Limb (tissue), 2 donors: ENCODE measurements around the gene HCN2.

ENCODE experiments used
- DNase-seq, 2 donors: peaks; one replicate each; pipeline ENCODE4 v3.0.0-alpha.2; 2016; ENCODE audit errors: extremely low spot score in 2 of 2

The HCN2 gene

DNA sequence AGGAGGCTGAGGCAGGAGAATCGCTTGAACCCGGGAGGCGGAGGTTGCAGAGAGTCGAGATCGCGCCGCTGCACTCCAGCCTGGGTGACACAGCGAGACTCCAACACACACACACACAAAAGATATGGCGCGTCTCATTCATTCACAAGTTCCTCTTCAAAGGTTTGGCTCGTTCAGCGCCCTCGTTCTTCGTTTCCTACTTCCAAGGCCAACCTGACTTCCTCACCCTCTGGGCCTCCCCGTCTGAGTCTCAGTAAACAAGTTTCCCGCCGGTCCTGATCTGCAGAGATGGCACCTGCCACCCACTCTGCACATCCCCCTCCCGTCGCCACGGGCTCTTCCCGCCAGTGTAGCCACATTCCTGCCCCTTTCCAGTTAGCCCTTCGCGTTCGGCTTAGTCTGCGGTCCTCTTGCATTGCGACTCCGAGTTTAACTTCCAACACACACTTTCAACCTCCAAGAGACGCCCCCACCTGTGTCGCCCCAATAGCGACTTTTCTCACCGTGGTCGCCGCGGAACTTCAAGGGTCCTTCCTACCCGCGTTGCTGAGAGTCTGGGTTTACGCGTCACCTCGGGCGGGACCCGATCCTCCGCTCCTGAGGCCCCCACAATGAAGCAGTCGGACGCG is 18.6 kb upstream of the HCN2 start:
- peak in 1 of 2 donors; percentile 68 for DNase-seq

GRCh38 chr19:571566-571974 is 18.1 kb upstream of the HCN2 start:
- DNase-seq, result no peak

DNA sequence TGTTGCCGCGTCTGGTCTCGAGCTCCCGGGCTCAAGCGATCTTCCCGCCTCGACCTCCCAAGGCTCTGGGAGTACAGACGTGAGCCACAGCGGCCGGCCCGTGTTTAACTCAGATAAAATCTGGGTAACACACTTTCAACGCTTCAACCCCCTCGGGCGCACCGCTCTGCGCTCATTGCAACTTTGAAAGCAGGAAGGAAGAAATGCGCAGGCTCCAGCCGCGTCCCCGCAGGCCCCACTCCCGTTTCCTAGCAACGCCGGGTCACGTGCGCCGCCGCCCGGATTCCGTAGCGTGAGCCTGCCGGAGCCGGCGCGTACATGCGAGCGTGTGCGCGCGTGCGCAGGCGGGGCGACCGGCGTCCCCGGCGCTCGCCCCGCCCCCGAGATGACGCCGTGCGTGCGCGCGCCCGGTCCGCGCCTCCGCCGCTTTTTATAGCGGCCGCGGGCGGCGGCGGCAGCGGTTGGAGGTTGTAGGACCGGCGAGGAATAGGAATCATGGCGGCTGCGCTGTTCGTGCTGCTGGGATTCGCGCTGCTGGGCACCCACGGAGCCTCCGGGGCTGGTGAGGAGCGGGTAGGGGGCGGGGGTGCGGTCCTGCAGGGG is 17.4 kb upstream of the HCN2 start, which contains the start of gene BSG:
Gene BSG, plus strand, starts transcription at position 457 of the 603 bp plus-strand sequence. Its CDS starts 39 bp downstream, at position 496.
- peak; percentile 99 for DNase-seq

- peak in 1 of 2 donors; percentile 71 for DNase-seq
Observed at GRCh38 chr19:572743-573518, 16.8 kb upstream of the HCN2 start.

DNA sequence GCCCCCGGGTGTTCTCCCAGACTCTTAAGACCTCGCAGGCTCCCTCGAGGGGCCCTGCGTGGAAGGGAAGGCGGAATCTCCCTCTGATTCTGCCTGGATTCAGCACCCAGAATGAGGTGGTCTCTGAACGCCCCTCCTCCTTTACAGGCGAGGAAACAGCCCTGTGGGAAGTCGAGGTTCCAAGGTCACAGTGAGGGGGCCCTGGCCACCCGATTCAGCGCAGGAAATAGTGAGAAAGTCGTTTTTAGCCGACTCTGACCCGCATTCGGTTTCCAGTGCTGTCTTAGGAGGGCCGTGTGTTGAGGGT is 16.2 kb upstream of the HCN2 start:
- DNase-seq, result no peak

DNA sequence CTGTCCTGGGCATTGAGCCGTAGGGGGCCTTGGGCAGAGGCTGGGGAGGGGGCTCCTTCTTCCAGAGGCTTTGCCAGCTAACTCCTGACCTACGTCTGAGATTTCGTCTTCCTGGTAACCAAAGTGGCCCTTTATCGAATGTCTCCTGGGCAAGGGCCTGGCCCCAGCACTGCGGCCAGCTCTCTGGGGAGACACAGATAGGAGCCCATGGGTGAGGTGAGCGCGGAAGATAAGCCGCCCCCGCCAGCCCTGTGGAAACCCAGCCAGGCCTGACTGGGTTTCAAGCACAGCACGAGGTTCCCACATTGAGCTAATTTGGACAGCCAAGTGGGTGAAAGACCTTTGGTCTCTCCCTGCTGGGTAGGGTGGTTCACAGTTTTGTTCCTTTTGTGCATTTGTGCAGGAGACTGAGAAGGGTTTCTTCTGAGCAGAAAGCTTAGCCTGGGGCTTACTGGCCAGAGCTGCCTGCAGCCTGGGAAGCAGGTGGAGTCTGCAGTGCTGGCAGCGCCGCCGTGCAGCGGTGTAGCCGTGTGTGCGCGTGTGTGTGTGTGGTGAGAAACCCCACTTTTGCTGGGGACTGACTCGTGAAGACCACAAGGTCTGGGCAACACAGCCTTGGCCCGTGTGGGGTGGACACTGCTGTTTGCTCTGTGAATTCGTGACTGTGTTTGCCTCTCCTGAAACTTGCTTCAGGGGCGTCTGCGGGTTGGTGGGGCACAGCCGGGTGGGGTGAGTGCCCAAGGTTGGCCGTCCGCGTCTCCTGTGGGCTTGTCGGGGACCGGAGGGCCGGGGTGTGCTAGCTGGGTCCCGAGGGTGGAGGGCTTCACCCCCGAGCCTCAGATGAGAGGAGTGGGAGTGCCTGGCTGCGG is 14.8 kb upstream of the HCN2 start:
- no peak for DNase-seq

DNA sequence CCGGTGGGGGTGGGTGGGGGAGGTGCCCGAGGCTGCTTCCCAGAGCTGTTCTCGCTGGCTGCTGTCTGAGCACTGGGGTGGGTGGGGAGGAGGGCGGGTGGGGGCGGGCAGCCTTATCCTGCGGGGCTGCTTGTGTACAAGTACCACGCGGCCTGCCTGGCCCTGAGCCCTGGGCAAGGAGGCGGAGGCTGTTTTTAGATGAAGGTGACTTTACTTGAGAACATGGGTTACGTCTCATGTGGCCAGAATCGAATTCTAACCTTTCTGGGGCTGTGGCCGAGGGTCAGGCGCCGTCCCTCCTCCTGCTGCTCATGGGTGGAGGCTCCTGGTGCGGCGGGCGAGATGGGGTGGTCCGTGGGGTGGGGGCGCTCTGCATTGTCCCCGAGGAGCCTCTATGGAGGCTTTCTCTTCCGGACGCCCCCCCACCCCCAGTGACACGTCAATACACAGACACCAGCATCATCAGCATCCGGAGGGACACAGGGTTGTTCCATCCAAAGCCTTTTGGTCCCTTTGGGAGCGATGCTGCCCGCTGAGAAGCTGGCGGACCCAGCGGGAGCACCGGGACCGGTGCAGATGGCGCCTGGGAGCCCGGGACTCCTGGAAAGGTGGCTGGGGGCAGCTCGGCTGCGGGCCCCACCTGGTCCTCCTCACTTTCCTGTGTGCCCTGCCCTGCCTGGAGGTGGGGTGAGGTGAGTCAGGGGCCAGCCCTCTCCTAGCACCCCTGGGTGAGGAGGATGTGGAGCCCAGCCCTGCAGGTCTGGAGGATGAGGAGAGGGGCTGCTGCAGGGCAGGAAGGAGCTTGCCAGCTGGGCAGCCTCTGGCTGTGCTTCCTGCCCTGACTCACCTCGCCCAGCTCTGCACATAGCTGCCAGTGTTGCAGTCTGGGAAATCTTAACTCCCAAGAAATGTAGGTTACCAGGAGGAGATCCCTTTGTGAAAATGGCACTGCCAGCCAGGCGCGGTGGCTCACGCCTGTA is 13.9 kb upstream of the HCN2 start:
- DNase-seq, result no peak

GRCh38 chr19:576768-577438 is 12.8 kb upstream of the HCN2 start:
- DNase-seq, result no peak

GRCh38 chr19:577439-578392 is 12.0 kb upstream of the HCN2 start:
- DNase-seq, result no peak

DNA sequence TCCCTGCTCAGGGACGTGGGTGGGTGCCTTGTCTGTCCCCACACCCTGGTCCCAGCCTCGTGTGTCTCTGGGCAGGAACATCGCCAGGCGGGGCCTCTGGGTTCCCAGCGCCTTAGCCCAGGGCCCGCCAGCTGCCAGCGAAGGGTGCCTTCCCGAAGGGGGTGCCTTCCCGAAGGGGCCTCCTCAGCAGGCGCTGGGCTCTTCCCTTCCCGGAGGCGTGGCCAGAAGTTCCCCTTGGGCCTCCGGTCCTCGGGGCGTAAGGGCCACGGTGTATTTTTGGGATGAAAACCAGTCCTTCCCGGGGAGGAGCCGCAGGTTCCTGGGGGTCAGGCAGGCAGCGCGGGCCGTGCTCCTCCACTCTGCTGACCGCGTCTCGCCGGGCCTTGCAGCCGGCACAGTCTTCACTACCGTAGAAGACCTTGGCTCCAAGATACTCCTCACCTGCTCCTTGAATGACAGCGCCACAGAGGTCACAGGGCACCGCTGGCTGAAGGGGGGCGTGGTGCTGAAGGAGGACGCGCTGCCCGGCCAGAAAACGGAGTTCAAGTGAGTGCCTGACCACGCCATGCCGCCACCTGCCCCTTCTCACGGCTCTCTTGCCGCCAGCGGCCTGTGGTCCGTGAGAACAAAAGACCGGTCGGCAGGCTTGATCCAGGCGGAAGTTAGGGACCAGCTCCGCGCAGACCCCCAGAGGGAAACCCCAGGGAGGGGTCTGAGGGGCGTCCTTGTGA is 10.4 kb upstream of the HCN2 start:
- DNase-seq, result no peak

DNA sequence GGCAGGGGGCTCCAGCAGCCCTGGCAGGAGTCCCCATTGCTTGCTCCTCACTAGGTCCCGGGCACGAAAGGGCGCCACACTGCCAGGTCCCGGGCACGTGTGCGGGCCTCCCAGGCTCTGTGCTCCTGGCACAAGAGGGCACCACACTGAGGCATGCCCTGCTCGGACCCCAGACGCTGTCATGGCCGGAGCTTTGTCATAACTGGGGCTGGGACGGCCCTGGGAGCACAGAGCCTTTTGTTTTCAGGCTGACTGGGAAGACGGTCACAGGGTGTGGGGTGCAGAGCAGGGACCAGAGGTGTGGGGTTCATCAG is 9.9 kb upstream of the HCN2 start:
- DNase-seq, result no peak

- DNase-seq, result no peak
Observed at GRCh38 chr19:580274-580835, 9.3 kb upstream of the HCN2 start.

DNA sequence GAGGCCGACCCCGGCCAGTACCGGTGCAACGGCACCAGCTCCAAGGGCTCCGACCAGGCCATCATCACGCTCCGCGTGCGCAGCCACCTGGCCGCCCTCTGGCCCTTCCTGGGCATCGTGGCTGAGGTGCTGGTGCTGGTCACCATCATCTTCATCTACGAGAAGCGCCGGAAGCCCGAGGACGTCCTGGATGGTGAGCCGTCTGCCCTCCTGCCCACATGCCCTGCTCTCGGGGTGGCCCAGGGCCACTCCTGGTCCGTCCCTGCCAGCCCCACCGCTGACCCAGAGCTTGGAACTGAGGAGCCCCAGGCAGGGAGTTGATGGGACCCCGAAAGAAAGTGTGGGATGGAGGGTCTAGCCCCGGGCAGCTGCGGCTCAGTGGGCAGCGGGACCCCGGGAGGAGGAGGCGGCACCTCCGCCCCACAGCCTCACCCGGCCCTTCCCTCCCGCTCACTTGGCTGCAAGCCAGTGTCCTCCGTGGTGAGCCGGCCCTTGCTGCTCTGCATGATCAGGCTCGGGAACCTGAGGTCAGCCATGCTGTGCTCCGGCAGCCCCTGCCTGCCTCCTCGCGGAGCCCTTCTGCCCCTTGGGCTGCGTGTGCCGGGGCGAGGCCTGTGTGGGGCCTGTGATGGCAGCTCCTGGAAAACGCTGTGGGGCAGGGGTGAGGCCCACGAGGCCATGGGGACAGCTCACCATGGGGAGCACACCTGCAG is 8.1 kb upstream of the HCN2 start:
- DNase-seq, result peak in 1 of 2 donors; percentile 26

DNA sequence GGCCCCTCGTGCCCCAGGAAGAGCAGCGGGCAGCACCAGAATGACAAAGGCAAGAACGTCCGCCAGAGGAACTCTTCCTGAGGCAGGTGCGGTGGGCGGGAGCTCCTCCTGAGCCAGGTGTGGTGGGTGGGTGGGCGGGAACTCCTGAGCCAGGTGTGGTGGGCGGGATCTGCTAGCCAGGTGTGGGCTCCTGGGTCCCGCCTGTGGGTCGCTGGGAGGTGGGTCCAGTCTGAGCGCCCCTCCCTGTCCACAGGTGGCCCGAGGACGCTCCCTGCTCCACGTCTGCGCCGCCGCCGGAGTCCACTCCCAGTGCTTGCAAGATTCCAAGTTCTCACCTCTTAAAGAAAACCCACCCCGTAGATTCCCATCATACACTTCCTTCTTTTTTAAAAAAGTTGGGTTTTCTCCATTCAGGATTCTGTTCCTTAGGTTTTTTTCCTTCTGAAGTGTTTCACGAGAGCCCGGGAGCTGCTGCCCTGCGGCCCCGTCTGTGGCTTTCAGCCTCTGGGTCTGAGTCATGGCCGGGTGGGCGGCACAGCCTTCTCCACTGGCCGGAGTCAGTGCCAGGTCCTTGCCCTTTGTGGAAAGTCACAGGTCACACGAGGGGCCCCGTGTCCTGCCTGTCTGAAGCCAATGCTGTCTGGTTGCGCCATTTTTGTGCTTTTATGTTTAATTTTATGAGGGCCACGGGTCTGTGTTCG is 7.0 kb upstream of the HCN2 start:
- peak in 1 of 2 donors; percentile 27 for DNase-seq

GRCh38 chr19:583198-583967 is 6.3 kb upstream of the HCN2 start:
- no peak for DNase-seq

DNA sequence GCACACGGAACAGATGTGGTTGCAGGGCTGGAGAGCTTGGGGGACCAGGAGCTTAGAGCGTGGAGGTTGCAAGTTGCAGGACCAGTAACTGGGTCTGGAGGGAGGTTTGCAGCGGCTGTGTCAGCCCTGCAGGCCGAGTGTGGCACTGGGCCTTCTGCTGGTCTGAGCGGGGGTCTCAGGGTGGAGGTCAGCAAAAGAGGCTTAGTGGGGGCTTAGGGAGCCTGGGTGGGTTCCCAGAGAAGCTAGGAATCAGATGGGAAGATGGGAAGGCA is 5.8 kb upstream of the HCN2 start:
- no peak for DNase-seq
